K562 (cell line): ENCODE measurements around the gene GRIN1. TPM values are rescaled to one million over a fixed set of nuclear protein-coding genes. Genes with fewer than 3 reads are reported as not detected.
A peak's percentile ranks its signal among the peaks of the same experiment; 100 is the strongest.

Source experiments
- BMI1 ChIP-seq: fragments of 150-350 bp; IDR thresholded peaks from 2 replicates; pipeline ENCODE4 v1.6.1; 2014; ENCODE audit warnings: low read length
- BRD4 ChIP-seq: fragments of 200-600 bp; sonication (generic); IDR thresholded peaks from 2 replicates; pipeline ENCODE4 v1.6.1; 2017; ENCODE audit warnings: inconsistent platforms
- CEBPB ChIP-seq: fragments of 450-650 bp; IDR thresholded peaks from 2 replicates; pipeline ENCODE4 v1.6.1; 2016; ENCODE audit warnings: missing genetic modification characterization, missing compliant biosample characterization
- ELF1 ChIP-seq: fragments of 200-800 bp; sonication (Bioruptor generic); IDR thresholded peaks from 2 replicates; pipeline ENCODE4 v1.6.1; 2016; ENCODE audit warnings: missing genetic modification characterization, missing compliant biosample characterization
- GATA2 ChIP-seq: sonication (generic); formaldehyde crosslinking; IDR thresholded peaks from 2 replicates; pipeline ENCODE4 v1.4.0; 2020; ENCODE audit warnings: mild to moderate bottlenecking, missing genetic modification reagents
- HNRNPK ChIP-seq: fragments of 200-400 bp; formaldehyde crosslinking; IDR thresholded peaks from one replicate; pipeline ENCODE4 v1.6.1; 2018; ENCODE audit warnings: mild to moderate bottlenecking, low read depth, low read length; ENCODE audit not compliant: poor library complexity, severe bottlenecking
- MAZ ChIP-seq, 2 experiments: fragments of 450-650 bp in 1 of 2; sonication (generic) in 1 of 2; formaldehyde crosslinking; IDR thresholded peaks in 1 of 2; conservative IDR thresholded peaks in 1 of 2; 2 replicates each; pipeline versions ENCODE4 v1.4.0 to v1.5.0; 2020; ENCODE audit warnings: mild to moderate bottlenecking in 1 of 2, missing genetic modification reagents in 1 of 2
- MTA2 ChIP-seq: fragments of 450-650 bp; IDR thresholded peaks from 2 replicates; pipeline ENCODE4 v1.6.1; 2016; ENCODE audit warnings: low read depth
- NFYB ChIP-seq: IDR thresholded peaks from 2 replicates; pipeline ENCODE4 v1.6.1; 2011; ENCODE audit warnings: mild to moderate bottlenecking, moderate library complexity; ENCODE audit not compliant: insufficient read length; ENCODE audit errors: extremely low read depth
- RBM17 ChIP-seq: fragments of 200-400 bp; formaldehyde crosslinking; IDR thresholded peaks from 2 replicates; pipeline ENCODE4 v1.6.1; 2017; ENCODE audit warnings: low read depth, mild to moderate bottlenecking, low read length, borderline replicate concordance
- RBM34 ChIP-seq: fragments of 200-400 bp; formaldehyde crosslinking; IDR thresholded peaks from 2 replicates; pipeline ENCODE4 v1.6.1; 2018; ENCODE audit warnings: low read length, borderline replicate concordance; ENCODE audit not compliant: insufficient read depth
- SPI1 ChIP-seq: IDR thresholded peaks from 2 replicates; pipeline ENCODE4 v1.6.1; 2011; ENCODE audit warnings: low read depth, low read length, control low read depth, borderline replicate concordance
- SUPT5H ChIP-seq: fragments of 450-650 bp; IDR thresholded peaks from 2 replicates; pipeline ENCODE4 v1.6.1; 2016
- TCF7 ChIP-seq: sonication (generic); IDR thresholded peaks from 2 replicates; pipeline ENCODE4 v1.6.1; 2016; ENCODE audit warnings: antibody characterized with exemption, borderline replicate concordance
- TFAP4 ChIP-seq: sonication (generic); formaldehyde crosslinking; IDR thresholded peaks from 2 replicates; pipeline ENCODE4 v1.8.0; 2022; ENCODE audit warnings: missing genetic modification reagents, mild to moderate bottlenecking, moderate library complexity, borderline replicate concordance
- ZBTB2 ChIP-seq: fragments of 450-650 bp; IDR thresholded peaks from 2 replicates; pipeline ENCODE4 v1.6.1; 2016; ENCODE audit warnings: antibody characterized with exemption
- ZBTB34 ChIP-seq: fragments of 250-450 bp; sonication (Bioruptor Pico); IDR thresholded peaks from 2 replicates; pipeline ENCODE4 v1.8.0; 2021; ENCODE audit warnings: mild to moderate bottlenecking, moderate library complexity
- ZMIZ1 ChIP-seq, 2 experiments: fragments of 150-350 bp in 1 of 2; IDR thresholded peaks; 2 replicates each; pipeline ENCODE4 v1.6.1; 2012 to 2016; ENCODE audit warnings: low read depth in 2 of 2, low read length in 2 of 2, mild to moderate bottlenecking in 1 of 2, moderate library complexity in 1 of 2
- ZNF253 ChIP-seq: fragments of 250-450 bp; sonication (Bioruptor Pico); conservative IDR thresholded peaks from 2 replicates; pipeline ENCODE4 v1.6.1; 2021; ENCODE audit warnings: mild to moderate bottlenecking
- ZNF696 ChIP-seq: fragments of 250-450 bp; sonication (Bioruptor Pico); conservative IDR thresholded peaks from 2 replicates; pipeline ENCODE4 v1.4.0; 2020; ENCODE audit warnings: mild to moderate bottlenecking, moderate library complexity
- polyA plus RNA-seq, 8 experiments: library from polyadenylated mRNA; depleted of rRNA in 4 of 8; stranded (reverse) in 5 of 8; unstranded in 3 of 8; fragments of >200 nt; fragmentation: Nextera tagmentation in 2 of 8; fragmentation: Illumina TruSeq in 1 of 8; extraction: Ambion mirVana in 2 of 8; extraction: Trizol in 1 of 8; gene quantifications; 2 replicates each; pipeline versions ENCODE4 v1.2.1 to v1.2.3, GENCODE V29; 2011 to 2014; ENCODE audit warnings: inconsistent platforms in 1 of 8, missing spikeins in 1 of 8
- total RNA-seq, 7 experiments: library from RNA; depleted of rRNA in 6 of 7; stranded (reverse); fragments of >200 nt in 6 of 7; fragmentation: Illumina TruSeq in 2 of 7; extraction: Trizol in 2 of 7; gene quantifications; 2 replicates each; pipeline versions ENCODE4 v1.2.1 to v1.2.3, GENCODE V29; 2011 to 2021; ENCODE audit warnings: low replicate concordance in 1 of 7

The GRIN1 gene
- total and polyA plus RNA-seq, 9 of the 15 experiments (the other 6 are each of a cell fraction or from before 2014, with no cell fraction given) = 0.03 to 0.35 (median 0.16) TPM; not detected in 6

GRCh38 chr9:137188490-137189296, 49.7 kb downstream of the GRIN1 start, which contains the start of the genes ANAPC2 and SSNA1 (continued):
- peak; percentile 79 for TF ChIP-seq ZBTB2
- TF ChIP-seq ZNF253 (CRISPR knock-in tag) = no peak
- peak; percentile 91 to 94 for TF ChIP-seq MAZ (CRISPR knock-in tag; conservative IDR thresholded peaks at IDR 0.05 in 1 of 2, IDR thresholded peaks at IDR 0.05 in 1 of 2)
- TF ChIP-seq ZNF696 (CRISPR knock-in tag) = no peak
- peak; percentile 73 for TF ChIP-seq TFAP4 (CRISPR knock-in tag)
- no peak; the same call in 1 of the 2 replicates for TF ChIP-seq TCF7
- TF ChIP-seq SPI1 = no peak
- no peak for TF ChIP-seq NFYB
- TF ChIP-seq ELF1 (tag) = peak; percentile 74
- no peak for TF ChIP-seq CEBPB
- TF ChIP-seq RBM17 = no peak
- no peak for TF ChIP-seq BMI1
- TF ChIP-seq RBM34 = no peak
- TF ChIP-seq ZBTB34 (CRISPR knock-in tag) = no peak
- no peak for TF ChIP-seq HNRNPK
- TF ChIP-seq ZMIZ1 (IDR thresholded peaks at IDR 0.05; ENCODE audit: low read depth in 2 of 2, low read length in 2 of 2) = no peak; a peak in 1 of 4 replicates
- TF ChIP-seq GATA2 (CRISPR knock-in tag) = no peak
- TF ChIP-seq MTA2 = no peak
- peak; percentile 82; the same call in 1 of the 2 replicates for TF ChIP-seq SUPT5H
- TF ChIP-seq BRD4 = no peak; the same call in 1 of the 2 replicates
